ENCODE results near the gene DPH2.
A peak's percentile ranks its signal among the peaks of the same experiment; 100 is the strongest.

DPH2 gene

DNA sequence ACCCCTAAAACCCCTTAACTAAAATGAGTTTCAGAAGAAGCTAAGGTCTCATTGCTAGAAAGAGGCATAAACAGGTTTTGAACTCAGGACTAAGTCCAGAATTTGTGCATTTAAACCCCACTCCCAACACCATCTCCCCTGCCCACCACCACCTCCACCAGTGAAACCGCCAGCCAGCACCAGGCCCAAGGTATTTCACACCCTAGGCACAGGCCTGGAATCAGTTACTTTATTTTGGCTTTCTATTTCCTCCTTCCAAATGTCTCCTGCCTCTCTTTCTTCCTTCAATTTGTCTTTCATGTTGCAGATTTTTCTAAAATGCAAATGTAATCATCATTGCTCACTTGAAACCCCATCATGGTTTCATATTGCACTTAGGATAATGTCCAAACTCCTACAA is 24.9 kb upstream of the DPH2 start:
- no peak for DNase-seq

- DNase-seq: no peak
Measured at GRCh38 chr1:43945674-43946235, 24.1 kb upstream of the DPH2 start.

DNA sequence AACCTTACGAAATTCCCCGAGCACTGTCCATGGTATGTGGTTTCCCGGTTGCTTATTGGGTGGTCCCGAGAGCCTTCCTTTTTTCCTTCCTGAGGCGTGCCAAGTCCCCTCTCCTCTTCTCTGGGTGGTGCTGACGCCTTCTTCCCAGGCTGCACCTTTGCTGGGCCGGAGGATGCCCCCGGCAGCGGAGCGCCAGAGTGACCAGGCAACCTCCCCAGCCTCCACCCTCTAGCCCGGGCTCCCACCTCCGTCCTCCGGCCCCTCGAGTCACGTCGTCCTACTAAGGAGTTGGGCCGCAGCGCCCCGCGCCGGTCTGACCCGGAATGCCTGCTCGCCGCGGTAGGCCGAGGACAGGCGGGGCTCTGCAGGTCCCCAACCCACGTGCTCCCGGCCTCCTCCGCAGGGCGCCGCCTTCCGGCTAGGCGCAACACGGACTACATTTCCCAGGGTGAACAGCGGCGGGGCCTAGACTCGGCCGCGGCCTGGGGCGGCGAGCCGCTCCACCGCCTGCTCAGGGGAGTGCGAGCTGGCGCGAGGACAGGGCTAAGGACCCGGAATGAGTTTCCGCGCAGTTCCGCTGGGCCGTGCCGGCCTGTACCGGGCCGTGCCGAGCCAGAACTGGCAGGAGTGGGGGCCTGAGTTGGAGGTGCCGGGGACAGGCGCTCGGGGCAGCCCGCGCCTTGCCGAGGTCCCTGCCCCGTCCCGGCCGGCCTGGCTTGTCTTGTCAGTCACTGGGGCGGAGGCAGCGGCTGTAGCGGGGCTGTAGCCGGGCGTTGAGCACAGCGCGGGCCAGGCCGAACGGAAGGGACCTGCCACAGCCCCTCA is 23.4 kb upstream of the DPH2 start, which contains the start of gene IPO13:
TSS of gene IPO13 (plus strand) at position 715 of the 825 bp plus-strand sequence. CDS start 651 bp downstream, outside the sequence.
- peak; percentile 95 for DNase-seq

DNA sequence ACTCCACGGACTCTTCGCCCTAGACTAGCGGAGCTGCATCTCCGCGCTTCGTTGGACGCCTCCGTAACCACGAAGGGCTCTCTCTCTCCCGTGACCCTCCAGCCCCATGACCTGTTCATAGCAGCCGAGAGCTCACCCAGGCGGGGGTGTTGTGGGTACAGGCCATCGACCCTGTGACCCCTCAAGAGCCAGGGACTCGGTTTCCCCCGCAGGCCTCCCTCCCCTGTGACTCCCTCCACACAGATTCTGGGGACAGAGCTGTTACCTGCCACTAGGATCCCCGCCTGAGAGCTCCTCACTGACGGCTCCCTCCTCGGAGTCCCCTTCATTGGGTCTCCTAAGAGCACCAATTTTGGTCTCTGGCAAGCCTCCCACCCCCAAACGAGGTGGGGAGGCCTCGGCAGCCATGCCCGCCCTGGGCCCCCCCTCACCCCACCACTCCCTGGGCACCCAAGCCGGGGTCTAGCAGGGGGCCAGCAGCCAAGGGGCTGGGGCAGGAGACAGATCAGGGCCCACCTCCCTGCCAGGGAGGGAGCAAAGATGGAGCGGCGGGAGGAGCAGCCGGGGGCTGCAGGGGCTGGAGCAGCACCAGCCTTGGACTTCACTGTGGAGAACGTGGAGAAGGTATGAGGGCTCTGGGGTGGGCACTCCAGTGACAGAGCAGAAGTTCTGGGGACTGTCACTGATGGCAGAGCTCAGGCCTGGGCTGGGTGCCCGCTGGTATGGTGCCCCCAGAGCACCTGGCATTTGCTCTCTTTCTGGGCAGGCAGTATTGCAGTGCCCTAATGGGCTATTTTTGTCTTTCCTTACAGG is 22.5 kb upstream of the DPH2 start:
- DNase-seq: no peak

DNA sequence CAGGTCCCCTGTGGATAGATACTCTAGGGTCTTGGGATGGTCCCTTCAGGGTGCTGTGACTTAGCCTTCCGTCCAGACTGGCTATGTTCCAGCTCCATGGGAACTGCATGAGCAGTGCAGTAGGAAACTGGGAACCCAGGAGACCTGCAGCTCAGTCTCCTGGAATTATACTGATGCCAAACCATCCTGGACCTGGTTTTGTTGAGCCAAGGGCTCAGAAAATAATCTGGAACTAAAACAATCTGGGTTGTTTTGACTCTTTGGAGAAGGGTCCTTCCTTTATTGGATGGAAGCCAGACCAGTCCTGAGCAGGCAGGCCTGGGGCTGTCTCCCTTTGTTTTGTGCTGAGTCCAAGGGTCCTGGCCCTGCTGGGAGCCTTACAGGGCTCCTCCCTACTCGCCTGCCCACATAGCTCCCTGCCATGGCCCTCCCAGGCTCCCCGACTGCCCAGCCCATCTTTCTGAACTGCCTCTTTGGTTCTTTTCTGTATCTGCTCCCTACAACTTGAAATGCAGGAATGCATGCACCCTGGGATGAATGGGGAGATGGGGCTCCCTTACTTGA is 21.9 kb upstream of the DPH2 start:
- no peak for DNase-seq

GRCh38 chr1:43949678-43950077 is 20.1 kb upstream of the DPH2 start:
- no peak for DNase-seq

DNA sequence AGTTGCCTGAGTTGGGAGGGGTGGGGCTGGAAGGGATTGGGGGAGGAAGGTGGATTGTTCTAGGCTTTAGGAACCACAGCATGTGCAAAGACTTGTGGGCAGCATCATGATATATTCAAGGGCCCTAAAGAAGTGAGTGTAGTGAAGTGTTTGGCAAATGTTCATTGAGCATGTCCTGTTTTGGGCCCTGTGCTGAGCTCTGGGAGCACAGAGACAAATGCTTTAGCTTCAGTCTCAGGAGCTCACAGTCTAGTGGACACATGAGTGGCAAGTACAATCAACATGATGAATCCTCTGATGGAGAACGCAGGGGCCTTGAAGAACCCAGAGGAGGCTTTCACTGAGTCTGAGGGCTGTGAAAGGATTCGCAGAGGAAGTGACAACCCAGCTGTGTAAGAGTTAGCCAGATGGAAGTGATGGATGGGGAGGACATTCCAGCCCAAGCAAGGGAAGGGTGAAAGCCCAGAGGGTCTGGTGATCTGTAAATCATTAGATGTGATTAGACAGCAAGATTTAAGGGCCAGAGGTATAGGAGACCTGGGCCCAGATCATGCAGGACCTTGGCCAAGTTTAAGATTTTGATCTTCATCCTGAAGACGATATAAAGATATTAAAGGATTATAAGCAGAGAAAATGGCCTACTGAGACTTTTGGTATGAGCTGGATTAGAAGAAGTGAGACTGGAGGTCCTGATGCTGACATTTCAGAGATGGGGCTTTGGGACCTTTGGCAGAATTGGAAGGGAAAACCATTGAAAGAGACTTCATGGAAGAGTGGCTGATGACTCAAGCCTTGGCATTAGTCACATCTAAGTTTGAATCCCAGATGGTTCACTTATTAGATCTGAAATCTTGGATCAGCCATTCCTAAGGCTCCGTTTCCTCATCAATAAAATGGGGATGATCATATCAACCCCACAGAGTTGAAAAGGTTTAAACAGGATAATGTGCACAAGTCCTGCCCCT is 18.5 kb upstream of the DPH2 start:
- DNase-seq: no peak

GRCh38 chr1:43952731-43953346 is 17.0 kb upstream of the DPH2 start:
- no peak for DNase-seq

GRCh38 chr1:43953361-43953760 is 16.4 kb upstream of the DPH2 start:
- DNase-seq: no peak

DNA sequence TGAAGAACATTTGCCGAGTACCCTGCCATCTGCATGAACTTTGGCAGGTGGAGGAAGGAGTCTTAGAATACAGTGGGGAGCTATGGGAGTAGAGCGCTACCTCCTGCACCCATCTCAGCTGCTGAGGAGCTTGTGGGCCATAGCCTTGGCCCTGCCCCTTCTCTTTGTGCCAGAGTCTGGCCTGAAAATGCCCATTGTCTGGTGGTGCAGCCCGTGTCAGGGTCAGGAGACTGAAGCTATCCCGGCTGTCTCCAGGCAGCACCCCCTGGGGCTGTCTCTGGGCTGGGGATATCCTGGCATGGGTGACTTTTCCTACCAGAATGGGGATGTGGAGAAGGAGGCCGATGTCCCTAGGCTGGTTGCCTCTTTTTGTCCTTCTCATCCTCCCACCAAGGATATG is 15.8 kb upstream of the DPH2 start:
- no peak for DNase-seq

DNA sequence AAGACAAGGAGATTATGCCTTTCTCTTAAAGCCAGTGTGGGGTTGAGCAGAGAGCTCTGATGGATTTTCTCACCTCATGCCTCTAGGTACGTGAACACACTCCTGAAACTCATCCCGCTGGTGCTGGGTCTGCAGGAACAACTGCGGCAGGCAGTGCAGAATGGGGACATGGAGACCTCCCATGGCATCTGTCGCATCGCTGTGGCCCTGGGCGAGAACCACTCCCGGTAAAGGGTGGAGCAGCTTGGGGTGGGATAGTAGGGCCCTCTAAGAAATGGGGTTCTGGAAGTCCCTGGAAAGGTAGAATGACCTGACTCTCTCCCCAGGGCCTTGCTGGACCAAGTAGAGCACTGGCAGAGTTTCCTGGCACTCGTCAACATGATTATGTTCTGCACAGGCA is 13.6 kb upstream of the DPH2 start:
- no peak for DNase-seq

DNA sequence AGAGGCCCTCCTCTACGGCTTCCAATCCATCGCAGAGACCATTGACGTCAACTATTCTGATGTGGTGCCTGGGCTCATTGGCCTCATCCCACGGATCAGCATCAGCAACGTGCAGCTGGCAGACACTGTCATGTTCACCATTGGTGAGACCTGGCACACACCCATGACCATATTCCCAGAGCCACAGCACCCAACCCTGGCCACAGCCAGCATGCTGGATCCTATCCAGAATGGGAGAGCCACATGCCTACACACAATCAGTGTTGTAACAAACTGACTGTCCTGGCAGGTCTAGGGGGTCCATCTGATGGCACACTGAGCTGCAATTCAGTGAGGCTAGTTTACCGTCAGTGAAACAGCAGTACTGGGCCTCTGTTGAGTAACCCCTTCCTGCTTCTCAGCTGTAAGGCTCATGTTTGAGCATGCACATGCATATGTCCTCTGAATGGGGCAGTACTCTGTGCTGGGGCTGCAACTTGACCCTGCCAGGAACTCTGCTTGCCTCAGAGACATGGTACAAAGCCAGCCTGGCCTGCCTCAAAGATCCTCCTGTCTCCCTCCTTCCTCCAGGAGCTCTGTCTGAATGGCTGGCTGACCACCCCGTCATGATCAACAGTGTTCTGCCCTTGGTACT is 12.3 kb upstream of the DPH2 start:
- no peak for DNase-seq

- DNase-seq: no peak
Measured at GRCh38 chr1:43958351-43959255, 11.2 kb upstream of the DPH2 start.

- no peak for DNase-seq
Measured at GRCh38 chr1:43960798-43961197, 9.0 kb upstream of the DPH2 start.

GRCh38 chr1:43961692-43962091 is 8.1 kb upstream of the DPH2 start:
- no peak for DNase-seq

DNA sequence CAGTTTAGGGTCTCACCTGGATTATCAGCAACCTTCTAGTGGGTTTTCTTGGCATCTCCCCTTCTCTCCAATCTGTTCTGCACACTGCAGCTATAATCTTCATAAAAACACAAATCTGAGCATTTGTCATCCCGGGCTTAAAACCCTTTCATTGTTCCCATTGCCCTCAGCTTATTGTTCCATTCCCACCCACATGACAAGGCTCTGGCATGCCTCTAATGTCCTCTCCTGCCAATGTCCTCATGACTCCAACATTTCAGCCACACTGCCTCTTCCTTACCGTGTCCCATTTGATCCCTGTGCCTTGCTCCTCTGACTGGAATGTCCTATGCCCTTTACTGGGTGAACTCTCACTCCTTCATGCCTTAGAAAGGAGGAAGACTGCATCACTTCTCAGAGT is 7.5 kb upstream of the DPH2 start:
- no peak for DNase-seq

- DNase-seq: no peak
Measured at GRCh38 chr1:43963006-43963405, 6.8 kb upstream of the DPH2 start.

GRCh38 chr1:43963890-43964289 is 5.9 kb upstream of the DPH2 start:
- no peak for DNase-seq

DNA sequence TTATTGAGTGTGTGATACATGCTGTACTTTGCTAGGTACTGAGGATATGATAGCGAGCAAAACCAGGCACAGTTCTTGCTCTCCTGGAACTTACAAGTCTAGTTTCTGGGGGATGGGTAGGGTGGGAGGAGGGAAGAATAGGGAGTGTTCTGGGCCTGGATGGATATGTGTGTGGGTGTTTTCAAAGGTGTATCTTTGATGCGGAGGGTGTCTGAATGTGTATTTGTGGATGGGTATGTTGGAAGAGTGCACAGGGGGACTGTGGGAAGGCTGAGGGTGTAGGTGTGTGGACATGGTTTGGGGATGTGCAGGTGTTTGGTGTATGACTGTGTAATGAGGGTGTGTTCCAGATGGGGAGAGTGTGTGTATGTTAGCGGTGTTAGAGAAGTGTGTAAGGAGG is 4.5 kb upstream of the DPH2 start:
- no peak for DNase-seq

GRCh38 chr1:43968348-43968948 is 1.4 kb upstream of the DPH2 start:
- peak; percentile 27 to 38 for DNase-seq
